Measurements from ENCODE around the gene ETS1.

ETS1 gene

GRCh38 chr11:128598506-128599150, 11.3 kb upstream of the ETS1 start:
- in situ Hi-C loops (cut with HindIII; ENCODE audit: low pct_unique_long_range_greater_than_20kb, low sequenced_read_pairs), result no loop called here
- no peak for DNase-seq (ENCODE audit: low read depth in 1 of 2, low spot score in 1 of 2)
- TF ChIP-seq JUND (IDR thresholded peaks at IDR 0.05; ENCODE audit: low read depth), result no peak

- no peak for DNase-seq (ENCODE audit: low read depth in 1 of 2, low spot score in 1 of 2)
- TF ChIP-seq JUND (IDR thresholded peaks at IDR 0.05; ENCODE audit: low read depth), result no peak
- in situ Hi-C loops (cut with HindIII; ENCODE audit: low pct_unique_long_range_greater_than_20kb, low sequenced_read_pairs), result no loop called here
These were observed 10.7 kb upstream of the ETS1 start for GRCh38 chr11:128598096-128598495.

DNA sequence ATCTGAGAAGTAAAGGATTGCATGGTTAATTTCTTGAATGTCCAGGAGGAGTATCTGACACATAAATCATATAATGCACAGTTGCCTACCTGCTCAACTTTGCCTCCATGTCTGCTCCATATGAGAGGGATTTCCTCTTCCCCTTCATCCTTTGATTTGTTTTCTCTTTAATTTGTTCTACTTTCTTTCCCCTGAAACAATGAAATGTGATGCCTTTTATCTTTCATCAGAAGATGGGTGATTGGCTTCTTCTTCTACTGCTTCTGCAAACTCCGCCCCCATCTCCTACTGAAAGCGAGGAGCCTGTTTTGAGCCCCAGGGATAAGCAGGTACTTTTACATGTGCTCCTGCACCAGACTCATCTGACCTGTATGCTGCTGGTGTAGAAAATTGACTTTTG, 9.9 kb upstream of the ETS1 start:
- TF ChIP-seq JUND (IDR thresholded peaks at IDR 0.05; ENCODE audit: low read depth), result no peak
- no peak for DNase-seq (ENCODE audit: low read depth in 1 of 2, low spot score in 1 of 2)
- in situ Hi-C loops (cut with HindIII; ENCODE audit: low pct_unique_long_range_greater_than_20kb, low sequenced_read_pairs), result no loop called here

GRCh38 chr11:128596250-128596649, 8.9 kb upstream of the ETS1 start:
- DNase-seq (ENCODE audit: low read depth in 1 of 2, low spot score in 1 of 2), result no peak
- no peak for TF ChIP-seq JUND (IDR thresholded peaks at IDR 0.05; ENCODE audit: low read depth)
- in situ Hi-C loops (cut with HindIII; ENCODE audit: low pct_unique_long_range_greater_than_20kb, low sequenced_read_pairs), result no loop called here

- in situ Hi-C loops (cut with HindIII; ENCODE audit: low pct_unique_long_range_greater_than_20kb, low sequenced_read_pairs), result no loop called here
- TF ChIP-seq JUND (IDR thresholded peaks at IDR 0.05; ENCODE audit: low read depth), result no peak
- DNase-seq (ENCODE audit: low read depth in 1 of 2, low spot score in 1 of 2), result no peak
These were observed 8.4 kb upstream of the ETS1 start for GRCh38 chr11:128595775-128596174.

- in situ Hi-C loops (cut with HindIII; ENCODE audit: low pct_unique_long_range_greater_than_20kb, low sequenced_read_pairs), result no loop called here
- DNase-seq (ENCODE audit: low read depth in 1 of 2, low spot score in 1 of 2), result no peak
- no peak for TF ChIP-seq JUND (IDR thresholded peaks at IDR 0.05; ENCODE audit: low read depth)
These were observed 7.9 kb upstream of the ETS1 start for GRCh38 chr11:128595221-128595620.

DNA sequence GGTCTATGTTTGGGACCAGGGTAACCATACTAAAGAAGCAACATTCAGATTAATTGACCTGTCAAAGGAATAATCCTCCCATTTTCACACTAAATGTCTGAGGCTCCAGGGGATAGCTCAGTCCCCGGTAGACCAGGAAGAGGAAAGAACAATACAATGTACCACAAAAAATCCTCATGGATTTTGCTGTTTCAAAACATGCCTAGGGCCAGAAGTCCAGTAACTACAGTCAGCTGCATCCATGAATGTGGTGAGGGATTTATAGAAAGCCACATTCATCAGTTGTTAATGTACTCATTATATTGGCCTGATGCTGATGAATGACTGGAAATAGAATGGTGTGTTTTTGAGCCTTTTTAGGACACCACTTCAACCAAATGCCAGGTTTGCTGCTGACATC, 6.9 kb upstream of the ETS1 start:
- no peak for DNase-seq (ENCODE audit: low read depth in 1 of 2, low spot score in 1 of 2)
- in situ Hi-C loops (cut with HindIII; ENCODE audit: low pct_unique_long_range_greater_than_20kb, low sequenced_read_pairs), result no loop called here
- no peak for TF ChIP-seq JUND (IDR thresholded peaks at IDR 0.05; ENCODE audit: low read depth)

DNA sequence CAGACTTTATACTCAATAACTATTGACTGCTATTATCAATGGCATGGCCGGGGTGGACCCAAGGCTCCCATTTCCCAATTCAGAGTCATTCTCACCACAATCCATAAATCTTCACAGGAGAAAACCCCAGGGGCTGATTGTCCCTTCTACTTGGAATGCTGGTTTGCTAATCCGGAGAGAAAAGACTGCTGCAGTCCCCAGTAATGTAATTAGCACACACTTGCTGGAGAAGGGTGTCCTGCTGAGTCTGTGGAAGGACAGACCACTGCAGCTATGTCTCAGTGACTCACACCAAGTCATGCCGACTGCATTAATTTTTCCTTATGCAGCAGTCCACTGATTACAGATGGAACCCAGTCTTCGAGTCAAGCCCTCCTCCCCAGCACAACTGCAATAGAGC, 5.9 kb upstream of the ETS1 start:
- no peak for DNase-seq (ENCODE audit: low read depth in 1 of 2, low spot score in 1 of 2)
- TF ChIP-seq JUND (IDR thresholded peaks at IDR 0.05; ENCODE audit: low read depth), result no peak
- in situ Hi-C loops (cut with HindIII; ENCODE audit: low pct_unique_long_range_greater_than_20kb, low sequenced_read_pairs), result no loop called here

GRCh38 chr11:128592454-128592853, 5.1 kb upstream of the ETS1 start:
- in situ Hi-C loops (cut with HindIII; ENCODE audit: low pct_unique_long_range_greater_than_20kb, low sequenced_read_pairs), result no loop called here
- DNase-seq (ENCODE audit: low read depth in 1 of 2, low spot score in 1 of 2), result no peak
- no peak for TF ChIP-seq JUND (IDR thresholded peaks at IDR 0.05; ENCODE audit: low read depth)

DNA sequence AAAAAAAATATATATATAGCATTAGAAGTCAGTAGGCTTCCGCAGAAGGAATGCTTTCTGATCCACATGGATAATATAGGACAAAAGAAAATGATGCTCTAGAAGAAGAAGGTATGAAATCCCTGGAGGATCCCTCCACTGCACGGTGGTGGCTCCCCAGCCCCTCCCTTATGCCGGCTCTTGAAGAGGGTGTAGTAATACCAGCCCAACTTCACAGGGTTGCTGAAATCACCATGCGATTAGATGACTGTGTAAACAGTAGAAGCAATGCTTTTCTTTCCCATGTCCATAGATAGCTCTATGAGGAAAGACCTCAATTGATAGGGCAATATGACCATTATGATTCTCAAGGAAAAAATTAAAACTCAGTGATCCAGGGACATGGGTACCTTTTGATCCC, 3.2 kb upstream of the ETS1 start:
- no peak for TF ChIP-seq JUND (IDR thresholded peaks at IDR 0.05; ENCODE audit: low read depth)
- DNase-seq (ENCODE audit: low read depth in 1 of 2, low spot score in 1 of 2), result no peak
- in situ Hi-C loops (cut with HindIII; ENCODE audit: low pct_unique_long_range_greater_than_20kb, low sequenced_read_pairs), result no loop called here

DNA sequence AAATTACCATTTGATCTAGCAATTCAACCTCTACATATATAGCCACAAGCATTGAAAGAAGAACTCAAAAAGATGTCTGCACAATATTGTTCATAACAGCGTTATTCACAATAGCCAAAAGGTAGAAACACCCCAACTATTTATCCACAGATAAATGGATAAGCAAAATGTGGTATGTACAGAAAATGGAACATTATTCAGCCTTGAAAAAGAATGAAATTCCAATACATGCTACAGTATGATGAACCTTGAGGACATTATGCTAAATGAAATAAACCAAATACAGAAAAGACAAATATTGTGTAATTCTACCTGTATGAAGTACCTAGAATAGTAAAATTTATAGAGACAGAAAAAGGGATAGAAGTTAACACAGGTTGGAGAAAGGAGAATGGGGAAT, 2.6 kb upstream of the ETS1 start:
- no peak for DNase-seq (ENCODE audit: low read depth in 1 of 2, low spot score in 1 of 2)
- in situ Hi-C loops (cut with HindIII; ENCODE audit: low pct_unique_long_range_greater_than_20kb, low sequenced_read_pairs), result no loop called here
- TF ChIP-seq JUND (IDR thresholded peaks at IDR 0.05; ENCODE audit: low read depth), result no peak

DNA sequence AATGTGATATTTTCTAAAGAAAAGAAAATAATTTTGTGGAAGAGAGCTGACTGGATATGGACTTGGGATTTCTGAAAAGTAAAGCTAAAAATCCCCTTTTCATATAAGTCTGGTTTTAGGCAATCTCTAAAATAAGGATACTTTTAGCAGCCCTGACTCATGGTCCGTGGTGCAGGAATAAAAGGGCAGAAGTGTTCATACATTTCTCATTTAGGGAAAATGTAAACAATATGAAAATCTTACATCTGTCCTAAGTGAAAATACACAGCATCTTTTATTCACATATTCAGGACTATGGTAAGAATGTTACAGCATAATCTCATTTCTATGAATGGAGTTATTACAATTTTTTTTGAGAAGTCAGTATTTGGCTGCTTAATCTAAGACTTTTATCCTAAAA, 735 bp upstream of the ETS1 start:
- DNase-seq (ENCODE audit: low read depth in 1 of 2, low spot score in 1 of 2), result no peak
- no peak for TF ChIP-seq JUND (IDR thresholded peaks at IDR 0.05; ENCODE audit: low read depth)
- in situ Hi-C loops (cut with HindIII; ENCODE audit: low pct_unique_long_range_greater_than_20kb, low sequenced_read_pairs), result no loop called here

DNA sequence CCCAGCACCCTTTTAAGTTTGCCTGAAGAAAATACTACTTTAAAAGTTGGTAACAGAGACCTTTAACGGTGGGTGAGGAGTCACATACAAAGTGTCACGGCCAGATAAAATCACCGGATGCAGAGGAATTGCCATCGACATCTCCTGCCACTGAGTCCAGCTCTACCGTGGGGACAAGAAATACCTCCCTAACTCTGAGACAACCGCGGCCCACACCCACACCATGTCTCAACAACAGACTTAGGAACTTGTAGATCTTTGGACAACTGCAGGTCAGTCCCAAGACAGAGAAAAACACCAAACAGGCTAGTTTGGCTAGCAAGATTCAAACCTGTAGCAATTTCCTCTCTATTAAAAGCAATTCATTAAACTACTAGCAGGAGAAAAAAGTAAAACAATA, 669 bp downstream of the ETS1 start:
- no peak for TF ChIP-seq JUND (IDR thresholded peaks at IDR 0.05; ENCODE audit: low read depth)
- in situ Hi-C loops (cut with HindIII; ENCODE audit: low pct_unique_long_range_greater_than_20kb, low sequenced_read_pairs), result no loop called here
- DNase-seq (ENCODE audit: low read depth in 1 of 2, low spot score in 1 of 2), result no peak

GRCh38 chr11:128585498-128586238, 1.7 kb downstream of the ETS1 start:
- in situ Hi-C loops (cut with HindIII; ENCODE audit: low pct_unique_long_range_greater_than_20kb, low sequenced_read_pairs), result no loop called here
- no peak for DNase-seq (ENCODE audit: low read depth in 1 of 2, low spot score in 1 of 2)
- TF ChIP-seq JUND (IDR thresholded peaks at IDR 0.05; ENCODE audit: low read depth), result no peak
